Measurements from ENCODE around the gene BRME1.

DNA sequence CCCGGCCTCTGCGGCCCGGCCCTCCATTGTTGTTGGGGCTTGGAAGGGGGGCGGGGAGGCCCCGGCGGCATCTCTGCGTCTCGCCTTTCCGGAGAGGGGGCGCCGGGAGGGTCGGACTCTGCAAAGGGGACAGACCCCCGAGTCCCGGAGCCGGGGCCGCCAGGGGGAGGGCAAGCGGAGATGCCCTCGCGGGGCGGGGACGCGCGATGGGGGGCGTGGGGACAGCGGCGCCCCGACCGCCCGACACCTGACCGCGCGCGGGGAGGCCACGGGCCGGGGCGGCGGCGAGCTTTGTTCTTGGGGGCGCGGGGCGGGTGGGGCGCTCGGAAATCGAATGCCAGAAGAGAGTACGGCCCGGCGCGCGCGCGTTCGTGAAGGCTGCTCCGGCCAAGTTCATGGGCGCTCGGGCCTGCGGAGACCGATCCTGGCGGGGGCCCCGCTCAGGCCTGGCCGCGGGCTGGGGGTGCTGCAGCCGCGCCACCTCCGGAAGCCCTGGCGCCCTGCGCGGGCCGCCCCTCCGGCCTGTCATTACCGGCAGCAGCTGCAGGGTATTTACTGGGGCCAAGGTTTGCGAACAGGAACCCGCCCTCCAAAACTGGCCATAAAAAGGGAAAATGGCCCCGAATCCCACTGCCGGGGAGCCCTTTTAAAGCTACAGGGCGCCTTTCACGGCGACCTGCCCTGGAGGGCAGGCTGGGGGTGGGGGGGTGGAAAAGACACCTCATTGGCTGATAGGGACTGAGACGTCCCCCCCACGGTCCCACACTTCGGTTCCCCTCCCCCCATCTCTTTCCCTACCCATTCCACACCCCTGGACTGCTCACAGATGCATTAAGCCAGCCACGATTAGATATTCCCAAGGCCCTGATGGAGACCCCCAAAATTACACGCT is 40.1 kb downstream of the BRME1 start:
- TF ChIP-seq TAF1 (IDR thresholded peaks at IDR 0.05; ENCODE audit: low read depth, low read length) (no peak), POLR2A (IDR thresholded peaks at IDR 0.05; ENCODE audit: low read depth, low read length) (no peak), POLR2AphosphoS5 (IDR thresholded peaks at IDR 0.05; ENCODE audit: low read depth, low read length) (no peak), SPI1 (IDR thresholded peaks at IDR 0.05; ENCODE audit: low read depth, low read length) (no peak), POU2F2 (IDR thresholded peaks at IDR 0.05; ENCODE audit: low read depth, low read length) (no peak), PAX5 (IDR thresholded peaks at IDR 0.05; ENCODE audit: insufficient read depth, low read length, severe bottlenecking) (no peak)
